Fibroblast of lung (primary cell): Measurements from ENCODE around the gene SYNDIG1. TPM values are rescaled to one million over a fixed set of nuclear protein-coding genes. Genes with fewer than 3 reads are reported as not detected.

Experiments
- DNase-seq, 2 donors: peaks; one replicate each; pipeline versions ENCODE4 v3.0.0 to v3.0.0-alpha.2; 2010; ENCODE audit warnings: low read depth in 2 of 2
- H2AFZ ChIP-seq: 2 replicates; pipeline ENCODE4 v1.5.1; 2012; ENCODE audit warnings: low read length, control low read depth, inconsistent platforms
- H3K27ac ChIP-seq: 2 replicates; pipeline ENCODE4 v1.5.1; 2011; ENCODE audit warnings: low read length, control low read depth; ENCODE audit not compliant: insufficient read depth
- H3K27me3 ChIP-seq: 2 replicates; pipeline ENCODE4 v1.5.1; 2011; ENCODE audit warnings: mild to moderate bottlenecking, low read length; ENCODE audit not compliant: control insufficient read depth, insufficient read depth
- H3K36me3 ChIP-seq: 2 replicates; pipeline ENCODE4 v1.5.1; 2011; ENCODE audit warnings: low read length; ENCODE audit not compliant: control insufficient read depth, insufficient read depth
- H3K4me1 ChIP-seq: 2 replicates; pipeline ENCODE4 v1.5.1; 2011; ENCODE audit warnings: low read length; ENCODE audit not compliant: control insufficient read depth, insufficient read depth; ENCODE audit errors: extremely low read depth
- H3K4me2 ChIP-seq: 2 replicates; pipeline ENCODE4 v1.5.1; 2011; ENCODE audit warnings: low read length, control low read depth; ENCODE audit not compliant: insufficient read depth; ENCODE audit errors: extremely low read depth
- H3K4me3 ChIP-seq, 4 experiments: fragments of 200-600 bp in 1 of 4; sonication (generic) in 1 of 4; replicated peaks in 1 of 4; 2 replicates each; pipeline ENCODE4 v1.5.1; 2011 to 2016; ENCODE audit warnings: low read length in 4 of 4, low read depth in 3 of 4, mild to moderate bottlenecking in 3 of 4, control low read depth in 2 of 4, inconsistent platforms in 1 of 4, mixed read lengths in 1 of 4; ENCODE audit not compliant: insufficient read depth in 1 of 4; ENCODE audit errors: control extremely low read depth in 1 of 4
- H3K79me2 ChIP-seq: 2 replicates; pipeline ENCODE4 v1.5.1; 2012; ENCODE audit warnings: mild to moderate bottlenecking, low read length, inconsistent platforms; ENCODE audit not compliant: control insufficient read depth, insufficient read depth
- H3K9ac ChIP-seq: 2 replicates; pipeline ENCODE4 v1.5.1; 2011; ENCODE audit warnings: mild to moderate bottlenecking, low read length, control low read depth; ENCODE audit not compliant: insufficient read depth
- H3K9me3 ChIP-seq: 2 replicates; pipeline ENCODE4 v1.5.1; 2012; ENCODE audit warnings: low read depth, low read length; ENCODE audit not compliant: control insufficient read depth, insufficient read depth
- H4K20me1 ChIP-seq: 2 replicates; pipeline ENCODE4 v1.5.1; 2011; ENCODE audit warnings: low read length; ENCODE audit not compliant: control insufficient read depth, insufficient read depth; ENCODE audit errors: extremely low read depth
- EZH2 ChIP-seq: IDR thresholded peaks from 2 replicates; pipeline ENCODE4 v1.5.1; 2012; ENCODE audit warnings: low read length, control low read depth, mild to moderate bottlenecking; ENCODE audit errors: missing control alignments
- polyA plus RNA-seq, 2 donors: library from polyadenylated mRNA; depleted of rRNA in 1 of 2; stranded (reverse) in 1 of 2; unstranded in 1 of 2; fragments of >200 nt; gene quantifications; 2 replicates each; pipeline ENCODE4 v1.2.1, GENCODE V29; 2011 to 2012; ENCODE audit warnings: missing spikeins in 1 of 2
- total RNA-seq: library from RNA; depleted of rRNA; stranded (reverse); fragments of >200 nt; gene quantifications from 2 replicates; pipeline ENCODE4 v1.2.1, GENCODE V29; 2014
- TF ChIP-seq, protein P1 (sequence below), 2 donors: IDR thresholded peaks in 1 of 2; conservative IDR thresholded peaks in 1 of 2; 1 replicate in 1 of 2; 2 replicates in 1 of 2; pipeline ENCODE4 v1.5.1; 2011 to 2012; ENCODE audit warnings: low read length in 2 of 2, control low read depth in 1 of 2, inconsistent platforms in 1 of 2, low read depth in 1 of 2, mild to moderate bottlenecking in 1 of 2

The SYNDIG1 gene
- total and polyA plus RNA-seq, 2 donors (not counting 1 experiment from before 2014, with no cell fraction given), result 0.02 to 0.17 TPM

DNA sequence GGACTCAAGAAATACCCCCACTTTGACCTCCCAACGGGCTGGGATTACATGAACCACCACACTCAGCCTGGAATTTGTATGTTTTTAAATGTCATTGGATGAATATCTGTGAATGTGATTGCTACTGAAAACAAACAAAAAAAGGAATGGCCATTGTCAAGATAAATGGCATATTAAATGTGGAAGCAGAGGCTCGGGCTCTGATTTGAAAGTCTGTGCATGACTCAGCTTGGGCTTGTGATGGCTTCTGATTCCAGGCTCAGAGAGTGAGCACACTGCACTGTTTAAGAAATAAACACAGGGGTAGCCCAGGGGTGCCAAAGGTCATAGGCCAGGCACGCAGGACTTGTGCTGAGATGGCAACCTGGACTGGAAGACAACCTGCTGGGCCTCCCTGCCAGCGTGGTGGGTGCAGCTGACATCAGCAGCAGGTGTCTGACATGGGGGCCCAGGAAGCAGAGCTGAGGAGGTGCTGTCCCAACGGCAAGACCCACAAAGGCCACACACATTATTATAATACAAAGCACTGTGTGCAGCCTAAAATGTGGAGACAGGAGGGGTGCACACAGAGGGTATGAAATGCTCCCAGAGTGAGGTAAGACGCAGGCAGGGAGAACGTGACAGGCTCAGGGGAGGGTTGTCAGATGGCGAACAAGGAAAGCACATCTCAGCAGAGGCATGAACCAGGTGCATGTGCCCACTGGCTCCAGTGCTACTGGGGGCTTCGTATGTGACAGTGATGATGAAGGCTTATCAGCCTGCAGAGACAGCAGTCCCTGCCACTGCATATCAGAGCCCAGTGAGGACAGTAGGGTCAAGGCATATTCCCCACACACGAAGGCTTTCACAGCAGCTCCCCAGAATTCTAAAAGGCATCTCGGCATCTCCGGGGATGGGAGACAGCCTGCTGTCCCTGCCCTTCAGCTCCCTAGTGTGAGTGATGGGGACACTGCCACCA, 169.4 kb downstream of the SYNDIG1 start:
- Histone ChIP-seq H4K20me1 (no peaks in the 10 kb centered on the region), H3K9ac (no peak overlapping the region), H2AFZ (no peak overlapping the region), H3K4me2 (no peak overlapping the region), H3K27me3 (no peaks in the 10 kb centered on the region), H3K4me1 (peaks cover 6% of the 10 kb centered on the region), H3K9me3 (no peaks in the 10 kb centered on the region), H3K4me3 (no peak overlapping the region), H3K79me2 (no peaks in the 10 kb centered on the region), H3K27ac (no peak overlapping the region), H3K36me3 (no peaks in the 10 kb centered on the region)
- peak; percentile 26 to 43 for DNase-seq
- TF ChIP-seq EZH2, result no peak
- TF ChIP-seq, protein P1, sequence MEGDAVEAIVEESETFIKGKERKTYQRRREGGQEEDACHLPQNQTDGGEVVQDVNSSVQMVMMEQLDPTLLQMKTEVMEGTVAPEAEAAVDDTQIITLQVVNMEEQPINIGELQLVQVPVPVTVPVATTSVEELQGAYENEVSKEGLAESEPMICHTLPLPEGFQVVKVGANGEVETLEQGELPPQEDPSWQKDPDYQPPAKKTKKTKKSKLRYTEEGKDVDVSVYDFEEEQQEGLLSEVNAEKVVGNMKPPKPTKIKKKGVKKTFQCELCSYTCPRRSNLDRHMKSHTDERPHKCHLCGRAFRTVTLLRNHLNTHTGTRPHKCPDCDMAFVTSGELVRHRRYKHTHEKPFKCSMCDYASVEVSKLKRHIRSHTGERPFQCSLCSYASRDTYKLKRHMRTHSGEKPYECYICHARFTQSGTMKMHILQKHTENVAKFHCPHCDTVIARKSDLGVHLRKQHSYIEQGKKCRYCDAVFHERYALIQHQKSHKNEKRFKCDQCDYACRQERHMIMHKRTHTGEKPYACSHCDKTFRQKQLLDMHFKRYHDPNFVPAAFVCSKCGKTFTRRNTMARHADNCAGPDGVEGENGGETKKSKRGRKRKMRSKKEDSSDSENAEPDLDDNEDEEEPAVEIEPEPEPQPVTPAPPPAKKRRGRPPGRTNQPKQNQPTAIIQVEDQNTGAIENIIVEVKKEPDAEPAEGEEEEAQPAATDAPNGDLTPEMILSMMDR (conservative IDR thresholded peaks at IDR 0.05 in 1 of 2, IDR thresholded peaks at IDR 0.05 in 1 of 2; ENCODE audit: low read depth in 1 of 2, low read length in 2 of 2), result no peak

DNA sequence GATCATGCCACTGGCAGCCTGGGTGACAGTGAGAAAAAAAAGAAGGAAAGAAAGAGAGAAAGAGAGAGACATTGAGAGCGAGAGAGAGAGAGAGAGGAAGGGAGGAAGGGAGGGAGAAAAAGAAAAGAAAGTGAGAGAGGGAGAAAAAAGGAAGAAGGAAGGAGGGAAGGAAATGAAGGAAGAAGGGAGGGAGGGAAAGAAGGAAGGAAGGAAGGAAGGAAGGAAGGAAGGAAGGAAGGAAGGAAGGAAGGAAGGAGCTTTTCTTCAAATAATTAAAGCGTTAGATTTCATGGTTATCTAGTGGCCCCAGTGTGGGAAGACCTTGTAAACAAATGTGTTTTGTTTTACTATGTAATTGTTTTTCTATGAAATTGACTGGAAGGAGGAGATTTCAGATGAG, 170.8 kb downstream of the SYNDIG1 start:
- Histone ChIP-seq H3K9ac (no peak overlapping the region), H3K27ac (no peak overlapping the region), H4K20me1 (no peaks in the 10 kb centered on the region), H3K4me1 (no peaks in the 10 kb centered on the region), H3K36me3 (no peaks in the 10 kb centered on the region), H3K27me3 (peaks cover 3% of the 10 kb centered on the region), H3K9me3 (no peaks in the 10 kb centered on the region), H3K4me2 (no peak overlapping the region), H2AFZ (no peak overlapping the region), H3K4me3 (no peak overlapping the region), H3K79me2 (no peaks in the 10 kb centered on the region)
- TF ChIP-seq, protein P1 (conservative IDR thresholded peaks at IDR 0.05 in 1 of 2, IDR thresholded peaks at IDR 0.05 in 1 of 2; ENCODE audit: low read depth in 1 of 2, low read length in 2 of 2), result no peak
- no peak for TF ChIP-seq EZH2
- no peak for DNase-seq

DNA sequence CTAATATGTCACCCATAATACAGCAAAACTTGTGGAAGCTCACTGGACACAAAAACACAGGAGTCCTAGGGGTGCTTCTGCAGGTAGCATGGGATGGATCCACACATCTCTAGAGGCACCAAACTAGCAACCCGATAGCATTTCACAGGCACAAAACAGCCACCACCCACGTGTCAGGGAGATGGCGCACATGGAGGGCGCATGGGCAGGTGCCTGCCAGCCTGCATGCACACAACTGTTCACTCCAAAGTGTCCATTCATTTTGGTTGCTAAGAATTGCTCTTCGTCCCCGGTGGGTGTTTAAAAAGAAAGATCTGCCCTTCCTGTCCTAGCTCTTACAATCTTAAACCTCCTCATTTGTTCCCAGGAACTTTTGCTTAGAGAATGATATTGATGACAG, 171.3 kb downstream of the SYNDIG1 start:
- H3K9me3 ChIP-seq, result no peaks in the 10 kb centered on the region
- H3K4me2 ChIP-seq, result no peak overlapping the region
- no peak overlapping the region for H2AFZ ChIP-seq
- H3K27me3 ChIP-seq, result peaks cover 3% of the 10 kb centered on the region
- H3K79me2 ChIP-seq, result no peaks in the 10 kb centered on the region
- H3K27ac ChIP-seq, result no peak overlapping the region
- H3K36me3 ChIP-seq, result no peaks in the 10 kb centered on the region
- no peaks in the 10 kb centered on the region for H3K4me1 ChIP-seq
- H3K4me3 ChIP-seq, result no peak overlapping the region
- H4K20me1 ChIP-seq, result no peaks in the 10 kb centered on the region
- H3K9ac ChIP-seq, result no peak overlapping the region
- no peak for DNase-seq
- TF ChIP-seq, protein P1 (conservative IDR thresholded peaks at IDR 0.05 in 1 of 2, IDR thresholded peaks at IDR 0.05 in 1 of 2; ENCODE audit: low read depth in 1 of 2, low read length in 2 of 2), result no peak
- no peak for TF ChIP-seq EZH2
